ENCODE measurements around the gene NRIP2. TPM values are rescaled to one million over a fixed set of nuclear protein-coding genes. Genes with fewer than 3 reads are reported as not detected.

Gene NRIP2
- total RNA-seq, 1 donor = not detected

DNA sequence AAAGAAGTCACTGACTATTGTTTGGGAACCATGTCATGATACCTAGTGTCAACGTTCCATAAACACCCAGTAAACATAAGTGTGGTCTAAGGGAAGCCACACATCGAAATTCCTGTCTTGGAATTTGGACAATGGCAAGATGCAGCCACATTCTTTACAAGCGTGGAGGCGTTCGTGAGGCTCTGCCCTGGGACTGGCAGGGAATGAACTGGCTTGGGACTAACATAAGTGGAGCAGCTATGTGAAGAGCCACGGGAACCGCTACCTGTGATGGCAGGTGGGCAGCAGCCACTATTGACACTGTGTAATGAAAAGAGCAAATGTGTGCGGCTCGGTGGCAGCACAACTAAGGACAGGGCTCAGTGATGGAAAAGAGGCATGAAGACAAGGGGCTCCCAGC lies 10.0 kb upstream of the NRIP2 start:
- Histone ChIP-seq H3K4me1 (ENCODE audit: insufficient read depth, low read length) (peaks cover 21% of the 10 kb centered on the region), H3K4me3 (ENCODE audit: insufficient read depth, low read length) (no peak overlapping the region), H2AFZ (ENCODE audit: low read length) (peak overlapping the region; percentile 93), H4K20me1 (ENCODE audit: insufficient read depth, low read length) (no peaks in the 10 kb centered on the region), H3K4me2 (ENCODE audit: insufficient read depth, low read length) (peak overlapping the region; percentile 51), H3K36me3 (ENCODE audit: insufficient read depth, low read length) (no peaks in the 10 kb centered on the region), H3K79me2 (ENCODE audit: insufficient read depth, low read length) (no peaks in the 10 kb centered on the region), H3K27me3 (ENCODE audit: insufficient read depth, low read length) (no peaks in the 10 kb centered on the region), H3K27ac (ENCODE audit: low read depth, low read length) (peak overlapping the region; percentile 58), H3K9me3 (ENCODE audit: low read depth, low read length) (no peaks in the 10 kb centered on the region)
- DNase-seq (ENCODE audit: insufficient read length, low spot score, missing footprints) = peak; percentile 72
- TF ChIP-seq, protein P1, sequence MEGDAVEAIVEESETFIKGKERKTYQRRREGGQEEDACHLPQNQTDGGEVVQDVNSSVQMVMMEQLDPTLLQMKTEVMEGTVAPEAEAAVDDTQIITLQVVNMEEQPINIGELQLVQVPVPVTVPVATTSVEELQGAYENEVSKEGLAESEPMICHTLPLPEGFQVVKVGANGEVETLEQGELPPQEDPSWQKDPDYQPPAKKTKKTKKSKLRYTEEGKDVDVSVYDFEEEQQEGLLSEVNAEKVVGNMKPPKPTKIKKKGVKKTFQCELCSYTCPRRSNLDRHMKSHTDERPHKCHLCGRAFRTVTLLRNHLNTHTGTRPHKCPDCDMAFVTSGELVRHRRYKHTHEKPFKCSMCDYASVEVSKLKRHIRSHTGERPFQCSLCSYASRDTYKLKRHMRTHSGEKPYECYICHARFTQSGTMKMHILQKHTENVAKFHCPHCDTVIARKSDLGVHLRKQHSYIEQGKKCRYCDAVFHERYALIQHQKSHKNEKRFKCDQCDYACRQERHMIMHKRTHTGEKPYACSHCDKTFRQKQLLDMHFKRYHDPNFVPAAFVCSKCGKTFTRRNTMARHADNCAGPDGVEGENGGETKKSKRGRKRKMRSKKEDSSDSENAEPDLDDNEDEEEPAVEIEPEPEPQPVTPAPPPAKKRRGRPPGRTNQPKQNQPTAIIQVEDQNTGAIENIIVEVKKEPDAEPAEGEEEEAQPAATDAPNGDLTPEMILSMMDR (IDR thresholded peaks at IDR 0.05; ENCODE audit: extremely low read depth, low read depth, low read length) = no peak

DNA sequence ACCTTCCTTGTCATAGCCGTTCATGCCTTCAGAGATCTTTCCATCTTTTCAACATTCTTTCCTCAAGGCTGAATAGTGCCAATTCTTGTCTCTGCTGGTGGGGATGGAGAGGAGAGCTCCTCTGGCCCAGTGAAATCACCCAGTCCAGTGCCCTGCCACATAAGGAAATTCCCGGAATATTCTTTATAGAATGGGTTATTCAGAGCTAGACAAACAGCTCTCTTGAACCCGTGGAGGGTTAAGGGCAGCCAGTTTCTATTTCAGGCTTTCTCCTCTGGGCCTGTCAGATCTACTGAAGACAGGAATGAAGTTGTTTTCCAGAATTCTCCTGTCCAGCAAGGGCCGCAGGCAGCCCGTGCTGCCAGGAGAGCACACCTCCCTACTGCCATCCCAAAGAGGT lies 8.1 kb upstream of the NRIP2 start:
- Histone ChIP-seq H3K79me2 (ENCODE audit: insufficient read depth, low read length) (no peaks in the 10 kb centered on the region), H3K4me1 (ENCODE audit: insufficient read depth, low read length) (peaks cover 17% of the 10 kb centered on the region), H3K4me2 (ENCODE audit: insufficient read depth, low read length) (no peak overlapping the region), H3K4me3 (ENCODE audit: insufficient read depth, low read length) (no peak overlapping the region), H4K20me1 (ENCODE audit: insufficient read depth, low read length) (no peaks in the 10 kb centered on the region), H3K9me3 (ENCODE audit: low read depth, low read length) (no peaks in the 10 kb centered on the region), H3K27ac (ENCODE audit: low read depth, low read length) (no peak overlapping the region), H2AFZ (ENCODE audit: low read length) (no peak overlapping the region), H3K27me3 (ENCODE audit: insufficient read depth, low read length) (no peaks in the 10 kb centered on the region), H3K36me3 (ENCODE audit: insufficient read depth, low read length) (no peaks in the 10 kb centered on the region)
- no peak for DNase-seq (ENCODE audit: insufficient read length, low spot score, missing footprints)
- TF ChIP-seq, protein P1 (IDR thresholded peaks at IDR 0.05; ENCODE audit: extremely low read depth, low read depth, low read length) = no peak

GRCh38 chr12:2841056-2841650 lies 6.3 kb upstream of the NRIP2 start:
- H4K20me1 ChIP-seq (ENCODE audit: insufficient read depth, low read length) = no peaks in the 10 kb centered on the region
- H3K36me3 ChIP-seq (ENCODE audit: insufficient read depth, low read length) = no peaks in the 10 kb centered on the region
- H3K27ac ChIP-seq (ENCODE audit: low read depth, low read length) = no peak overlapping the region
- TF ChIP-seq, protein P1 (IDR thresholded peaks at IDR 0.05; ENCODE audit: extremely low read depth, low read depth, low read length) = no peak
- no peaks in the 10 kb centered on the region for H3K79me2 ChIP-seq (ENCODE audit: insufficient read depth, low read length)
- peak; percentile 57 for DNase-seq (ENCODE audit: insufficient read length, low spot score, missing footprints)
- H3K4me3 ChIP-seq (ENCODE audit: insufficient read depth, low read length) = no peak overlapping the region
- peaks cover 16% of the 10 kb centered on the region for H3K4me1 ChIP-seq (ENCODE audit: insufficient read depth, low read length)
- no peak overlapping the region for H3K4me2 ChIP-seq (ENCODE audit: insufficient read depth, low read length)
- no peaks in the 10 kb centered on the region for H3K27me3 ChIP-seq (ENCODE audit: insufficient read depth, low read length)
- no peaks in the 10 kb centered on the region for H3K9me3 ChIP-seq (ENCODE audit: low read depth, low read length)
- peak overlapping the region; percentile 14 for H2AFZ ChIP-seq (ENCODE audit: low read length)

GRCh38 chr12:2836574-2836973 lies 1.7 kb upstream of the NRIP2 start:
- Histone ChIP-seq H3K79me2 (ENCODE audit: insufficient read depth, low read length) (no peaks in the 10 kb centered on the region), H3K27me3 (ENCODE audit: insufficient read depth, low read length) (peaks cover 6% of the 10 kb centered on the region), H3K4me1 (ENCODE audit: insufficient read depth, low read length) (peaks cover 12% of the 10 kb centered on the region), H3K27ac (ENCODE audit: low read depth, low read length) (no peak overlapping the region), H3K9me3 (ENCODE audit: low read depth, low read length) (no peaks in the 10 kb centered on the region), H3K4me3 (ENCODE audit: insufficient read depth, low read length) (no peak overlapping the region), H3K4me2 (ENCODE audit: insufficient read depth, low read length) (no peak overlapping the region), H3K36me3 (ENCODE audit: insufficient read depth, low read length) (no peaks in the 10 kb centered on the region), H4K20me1 (ENCODE audit: insufficient read depth, low read length) (no peaks in the 10 kb centered on the region), H2AFZ (ENCODE audit: low read length) (no peak overlapping the region)
- TF ChIP-seq, protein P1 (IDR thresholded peaks at IDR 0.05; ENCODE audit: extremely low read depth, low read depth, low read length) = no peak
- no peak for DNase-seq (ENCODE audit: insufficient read length, low spot score, missing footprints)

All from osteoblast (primary cell).